Testis (tissue), 3 donors: ENCODE results near the gene MRPS12. TPM values are rescaled to one million over a fixed set of nuclear protein-coding genes. Genes with fewer than 3 reads are reported as not detected.

Source experiments
- DNase-seq: peaks from one replicate; pipeline ENCODE4 v3.0.0-alpha.2; 2019
- H3K27ac ChIP-seq, 2 donors: fragments of 200-600 bp; sonication (generic); one replicate each; pipeline ENCODE4 v1.5.1; 2019
- H3K27me3 ChIP-seq: fragments of 200-600 bp; sonication (generic); one replicate; pipeline ENCODE4 v1.5.1; 2019
- H3K36me3 ChIP-seq: fragments of 200-600 bp; sonication (generic); one replicate; pipeline ENCODE4 v1.5.1; 2017; ENCODE audit warnings: low read depth; ENCODE audit errors: missing control alignments
- H3K4me1 ChIP-seq: fragments of 200-600 bp; sonication (generic); one replicate; pipeline ENCODE4 v1.5.1; 2019
- H3K4me3 ChIP-seq, 2 donors: fragments of 200-600 bp; sonication (generic); one replicate each; pipeline ENCODE4 v1.5.1; 2017 to 2019
- H3K9me3 ChIP-seq: fragments of 200-600 bp; sonication (generic); one replicate; pipeline ENCODE4 v1.5.1; 2017
- POLR2A ChIP-seq: fragments of 450-650 bp; IDR thresholded peaks from one replicate; pipeline ENCODE4 v1.6.1; 2017; ENCODE audit warnings: antibody characterized with exemption, mild to moderate bottlenecking, moderate library complexity
- WGBS, 2 donors: methylation state at CpG; one replicate each; pipeline ENCODE4 v1.1.5; 2018; 5-methylcytosine and 5-hydroxymethylcytosine counted together
- intact Hi-C: fragments of 100-400 bp; cut with DNase I; formaldehyde crosslinking; loops from one replicate; pipeline ENCODE4 v1.15.1; 2023; ENCODE audit warnings: low total_unique reads
- polyA plus RNA-seq: library from polyadenylated mRNA; stranded (reverse); fragments of 350-450 nt; fragmentation: Illumina TruSeq; extraction: RNeasy Lipid Tissue Mini Kit (QIAGEN cat#74804); gene quantifications from one replicate; pipeline ENCODE4 v1.2.3, GENCODE V29; 2014; ENCODE audit warnings: low read depth, low replicate concordance; ENCODE audit not compliant: insufficient read depth
- total RNA-seq, 2 donors: library from RNA; depleted of rRNA; stranded (reverse); fragments of >200 nt; gene quantifications; one replicate each; pipeline ENCODE4 v1.2.3, GENCODE V29; 2016
- TF ChIP-seq, protein P1 (sequence below), 3 experiments: fragments of 450-650 bp in 2 of 3; fragments of 200-600 bp in 1 of 3; sonication (generic) in 1 of 3; IDR thresholded peaks; one replicate each; pipeline ENCODE4 v1.5.1; 2016 to 2019; ENCODE audit warnings: antibody characterized with exemption in 3 of 3, mild to moderate bottlenecking in 2 of 3, moderate library complexity in 1 of 3

The MRPS12 gene
- total and polyA plus RNA-seq, 3 donors from 2014 or later, result 31.1 to 49.6 (median 48.3) TPM

DNA sequence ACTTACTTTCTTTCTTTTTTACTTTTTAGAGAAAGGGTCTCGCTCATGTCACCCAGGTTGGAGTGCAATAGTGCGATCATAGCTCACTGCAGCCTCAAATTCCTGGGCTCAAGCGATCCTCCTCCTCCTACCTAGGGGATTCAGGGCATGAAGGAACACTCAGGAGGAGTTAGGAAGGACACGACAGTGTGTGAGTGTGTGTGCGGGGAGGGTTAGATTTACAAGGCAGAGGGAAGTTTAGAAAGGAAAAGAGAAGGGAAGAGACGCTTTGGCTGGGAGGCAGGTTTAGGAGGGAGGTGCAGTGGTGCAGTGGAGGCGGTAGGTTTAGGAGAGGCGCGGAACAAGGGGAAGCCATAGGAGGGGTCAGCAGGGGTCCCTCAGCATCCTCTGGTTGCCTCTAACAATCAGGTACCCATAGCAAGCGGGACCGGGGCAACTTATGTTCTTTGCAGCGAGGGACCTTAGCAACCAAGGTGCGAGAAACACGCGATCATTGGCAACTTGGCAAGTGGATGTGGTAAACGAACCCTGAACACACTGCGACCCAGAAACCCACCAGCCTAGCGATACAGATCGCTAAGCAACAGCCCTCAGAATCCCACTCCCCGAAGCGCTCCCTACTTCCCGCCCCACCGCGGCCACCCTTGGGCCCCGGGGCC, 31.8 kb upstream of the MRPS12 start:
- no peaks in the 10 kb centered on the region for H3K9me3 ChIP-seq
- no peak for DNase-seq
- TF ChIP-seq POLR2A, result no peak
- TF ChIP-seq, protein P1, sequence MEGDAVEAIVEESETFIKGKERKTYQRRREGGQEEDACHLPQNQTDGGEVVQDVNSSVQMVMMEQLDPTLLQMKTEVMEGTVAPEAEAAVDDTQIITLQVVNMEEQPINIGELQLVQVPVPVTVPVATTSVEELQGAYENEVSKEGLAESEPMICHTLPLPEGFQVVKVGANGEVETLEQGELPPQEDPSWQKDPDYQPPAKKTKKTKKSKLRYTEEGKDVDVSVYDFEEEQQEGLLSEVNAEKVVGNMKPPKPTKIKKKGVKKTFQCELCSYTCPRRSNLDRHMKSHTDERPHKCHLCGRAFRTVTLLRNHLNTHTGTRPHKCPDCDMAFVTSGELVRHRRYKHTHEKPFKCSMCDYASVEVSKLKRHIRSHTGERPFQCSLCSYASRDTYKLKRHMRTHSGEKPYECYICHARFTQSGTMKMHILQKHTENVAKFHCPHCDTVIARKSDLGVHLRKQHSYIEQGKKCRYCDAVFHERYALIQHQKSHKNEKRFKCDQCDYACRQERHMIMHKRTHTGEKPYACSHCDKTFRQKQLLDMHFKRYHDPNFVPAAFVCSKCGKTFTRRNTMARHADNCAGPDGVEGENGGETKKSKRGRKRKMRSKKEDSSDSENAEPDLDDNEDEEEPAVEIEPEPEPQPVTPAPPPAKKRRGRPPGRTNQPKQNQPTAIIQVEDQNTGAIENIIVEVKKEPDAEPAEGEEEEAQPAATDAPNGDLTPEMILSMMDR (IDR thresholded peaks at IDR 0.05), result no peak
- peaks cover 22% of the 10 kb centered on the region for H3K4me1 ChIP-seq
- no peaks in the 10 kb centered on the region for H3K27me3 ChIP-seq
- intact Hi-C loops, result no loop called here
- peak overlapping the region; percentile 74 to 84 for H3K4me3 ChIP-seq
- WGBS, 2 donors, result 2 to 4% methylated on average over 21 to 25 of the region's 25 CpGs
- H3K27ac ChIP-seq, result peak overlapping the region; percentile 71 to 85
- H3K36me3 ChIP-seq, result no peaks in the 10 kb centered on the region

DNA sequence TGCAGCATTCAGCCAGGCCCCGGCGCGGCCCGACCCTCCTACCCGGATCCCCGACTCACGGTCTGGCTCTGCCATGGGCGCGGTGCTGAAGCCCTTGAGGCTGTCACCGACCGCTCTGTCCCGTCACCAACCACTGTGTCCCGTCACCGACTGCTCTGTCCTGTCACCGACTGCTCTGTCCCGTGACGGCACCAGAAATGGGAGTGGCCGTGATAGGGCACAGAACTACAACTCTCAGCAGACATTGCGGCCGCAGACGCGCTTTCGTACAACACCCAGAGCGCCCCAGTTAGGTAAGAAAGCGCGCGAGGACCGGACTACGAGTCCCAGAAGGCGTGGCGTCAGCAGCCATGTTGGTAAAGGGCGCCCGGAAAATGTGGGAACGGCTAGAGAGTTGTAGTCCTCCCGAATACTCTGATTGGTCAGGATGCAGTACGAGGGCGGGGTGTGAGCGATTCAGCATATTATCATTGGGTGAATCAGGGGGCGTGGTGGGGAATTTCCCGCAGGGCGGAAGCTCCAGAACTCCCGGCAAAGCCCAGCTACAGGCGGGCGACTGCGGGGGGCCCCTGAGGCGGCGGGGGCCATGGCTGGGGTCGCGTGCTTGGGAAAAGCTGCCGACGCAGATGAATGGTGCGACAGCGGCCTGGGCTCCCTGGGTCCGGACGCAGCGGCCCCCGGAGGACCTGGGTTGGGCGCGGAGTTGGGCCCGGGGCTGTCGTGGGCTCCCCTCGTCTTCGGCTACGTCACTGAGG, 31.1 kb upstream of the MRPS12 start, which contains the start of the genes NFKBIB and SIRT2:
Gene NFKBIB (plus strand): TSS at position 523 of the 755 bp plus-strand sequence. CDS start 64 bp downstream, at position 587.
Gene SIRT2 (minus strand): TSS at position 172 of the 755 bp plus-strand sequence. CDS start 97 bp downstream, at position 75.
- peak; percentile 100 for DNase-seq
- Histone ChIP-seq H3K4me1 (peaks cover 17% of the 10 kb centered on the region), H3K9me3 (no peaks in the 10 kb centered on the region), H3K27ac (peak within 1 kb of the TSS; percentile 73 to 88), H3K4me3 (peak within 1 kb of the TSS; percentile 74 to 84), H3K36me3 (no peaks in the 10 kb centered on the region), H3K27me3 (no peaks in the 10 kb centered on the region)
- TF ChIP-seq, protein P1 (IDR thresholded peaks at IDR 0.05), result no peak
- peak; percentile 36 for TF ChIP-seq POLR2A
- intact Hi-C loops, result no loop called here
- WGBS, 2 donors, result 1% methylated on average over 42 to 62 of the region's 64 CpGs

DNA sequence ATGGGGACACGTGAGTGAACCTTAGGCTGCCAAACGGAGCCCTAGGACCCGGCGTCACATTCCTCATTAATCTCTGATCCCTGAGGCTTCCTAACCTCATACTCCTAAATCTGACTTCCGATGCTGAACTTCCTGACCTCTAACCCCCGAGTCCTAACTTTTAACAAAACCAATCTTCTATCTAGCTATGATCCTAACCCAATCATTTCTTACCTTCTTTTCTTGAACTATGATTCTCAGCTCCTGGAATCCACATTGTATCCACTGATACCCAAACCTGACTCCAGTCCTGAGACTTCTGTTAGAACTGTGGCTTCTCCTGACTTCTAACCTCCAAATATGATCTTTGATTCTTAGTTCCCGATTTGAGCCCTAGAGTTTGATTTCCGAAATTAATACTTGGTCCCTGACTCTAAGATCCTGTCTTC, 30.5 kb upstream of the MRPS12 start:
- Histone ChIP-seq H3K27me3 (no peaks in the 10 kb centered on the region), H3K36me3 (no peaks in the 10 kb centered on the region), H3K9me3 (no peaks in the 10 kb centered on the region), H3K4me1 (peaks cover 17% of the 10 kb centered on the region), H3K27ac (peak overlapping the region; percentile 73 to 88), H3K4me3 (peak overlapping the region; percentile 74 to 84)
- TF ChIP-seq, protein P1 (IDR thresholded peaks at IDR 0.05), result no peak
- no peak for TF ChIP-seq POLR2A
- no peak for DNase-seq
- intact Hi-C loops, result no loop called here
- 2 to 3% methylated on average over 8 of the region's 8 CpGs for WGBS, 2 donors

DNA sequence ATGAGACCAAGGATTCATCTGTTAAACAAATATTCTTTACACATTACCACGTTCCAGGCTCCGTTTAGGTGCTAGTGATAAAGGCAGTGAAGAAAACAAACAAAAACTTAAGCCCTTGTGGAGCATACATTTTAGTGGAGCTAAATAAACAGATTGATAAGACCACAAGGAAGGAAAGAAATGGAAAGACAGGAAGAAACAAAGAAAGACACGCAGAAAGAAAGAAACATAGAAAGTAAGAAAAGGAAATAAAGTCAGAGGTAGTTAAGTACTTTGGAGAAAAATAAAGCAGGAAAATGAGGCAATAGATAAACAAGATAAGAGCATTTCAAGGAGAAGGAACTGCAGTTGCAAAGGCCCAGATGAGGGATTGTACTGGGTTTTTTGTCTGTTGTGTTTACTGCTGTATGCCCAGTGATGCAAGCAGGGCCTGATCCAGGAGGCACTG, 30.0 kb upstream of the MRPS12 start:
- intact Hi-C loops, result no loop called here
- TF ChIP-seq, protein P1 (IDR thresholded peaks at IDR 0.05), result no peak
- no peak for TF ChIP-seq POLR2A
- Histone ChIP-seq H3K9me3 (no peaks in the 10 kb centered on the region), H3K36me3 (no peaks in the 10 kb centered on the region), H3K4me1 (peaks cover 17% of the 10 kb centered on the region), H3K27me3 (no peaks in the 10 kb centered on the region), H3K4me3 (peak overlapping the region in 1 of 2 donors; percentile 84), H3K27ac (peak overlapping the region; percentile 73 to 88)
- no peak for DNase-seq
- WGBS, 2 donors, result 31 to 36% methylated on average over 3 of the region's 3 CpGs
